Stimulated activated CD4-positive, alpha-beta T cell treated with anti-CD3 and anti-CD28 coated beads, Interleukin-15, amount 100 ng/mL, for 48 hours (primary cell): ENCODE measurements around the gene NR5A1.

Experiments used
- DNase-seq, 2 donors: peaks; one replicate each; pipeline ENCODE4 v3.0.0-alpha.2; 2020; ENCODE audit warnings: low read depth in 2 of 2

The NR5A1 gene

GRCh38 chr9:124514125-124514524, 6.9 kb upstream of the NR5A1 start:
- DNase-seq, result no peak

DNA sequence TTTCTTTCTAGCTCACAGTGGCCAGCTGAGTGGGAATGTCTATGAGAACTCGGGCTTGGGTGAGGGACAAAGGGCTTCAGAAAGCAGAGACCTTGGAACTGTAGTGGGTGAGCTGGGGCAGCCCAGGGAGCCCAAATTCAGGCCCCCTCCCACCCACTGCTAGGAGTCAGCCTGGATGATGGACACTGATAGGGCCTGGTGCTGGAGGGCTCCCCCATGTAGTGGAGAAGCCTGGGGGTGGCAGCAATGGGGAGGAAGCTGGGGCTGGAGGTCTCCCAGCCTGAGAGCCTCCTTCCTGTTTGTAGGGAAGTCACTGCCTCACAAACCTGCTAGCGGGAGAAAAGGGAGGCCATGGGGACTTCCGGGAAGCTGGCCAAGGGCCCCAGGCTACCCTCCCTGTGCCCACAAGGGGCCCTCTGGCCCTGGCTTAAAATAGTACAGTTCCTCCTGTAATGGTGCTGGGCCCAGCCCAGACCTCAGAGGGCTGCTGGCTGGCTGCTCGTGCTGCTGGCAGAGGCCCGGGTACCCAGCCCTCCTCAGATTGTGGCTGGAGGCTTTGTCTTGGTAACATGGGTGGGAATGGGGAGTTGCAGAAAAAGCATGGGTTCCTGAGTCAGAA, 6.3 kb upstream of the NR5A1 start:
- no peak for DNase-seq

GRCh38 chr9:124512806-124513204, 5.6 kb upstream of the NR5A1 start:
- no peak for DNase-seq

DNA sequence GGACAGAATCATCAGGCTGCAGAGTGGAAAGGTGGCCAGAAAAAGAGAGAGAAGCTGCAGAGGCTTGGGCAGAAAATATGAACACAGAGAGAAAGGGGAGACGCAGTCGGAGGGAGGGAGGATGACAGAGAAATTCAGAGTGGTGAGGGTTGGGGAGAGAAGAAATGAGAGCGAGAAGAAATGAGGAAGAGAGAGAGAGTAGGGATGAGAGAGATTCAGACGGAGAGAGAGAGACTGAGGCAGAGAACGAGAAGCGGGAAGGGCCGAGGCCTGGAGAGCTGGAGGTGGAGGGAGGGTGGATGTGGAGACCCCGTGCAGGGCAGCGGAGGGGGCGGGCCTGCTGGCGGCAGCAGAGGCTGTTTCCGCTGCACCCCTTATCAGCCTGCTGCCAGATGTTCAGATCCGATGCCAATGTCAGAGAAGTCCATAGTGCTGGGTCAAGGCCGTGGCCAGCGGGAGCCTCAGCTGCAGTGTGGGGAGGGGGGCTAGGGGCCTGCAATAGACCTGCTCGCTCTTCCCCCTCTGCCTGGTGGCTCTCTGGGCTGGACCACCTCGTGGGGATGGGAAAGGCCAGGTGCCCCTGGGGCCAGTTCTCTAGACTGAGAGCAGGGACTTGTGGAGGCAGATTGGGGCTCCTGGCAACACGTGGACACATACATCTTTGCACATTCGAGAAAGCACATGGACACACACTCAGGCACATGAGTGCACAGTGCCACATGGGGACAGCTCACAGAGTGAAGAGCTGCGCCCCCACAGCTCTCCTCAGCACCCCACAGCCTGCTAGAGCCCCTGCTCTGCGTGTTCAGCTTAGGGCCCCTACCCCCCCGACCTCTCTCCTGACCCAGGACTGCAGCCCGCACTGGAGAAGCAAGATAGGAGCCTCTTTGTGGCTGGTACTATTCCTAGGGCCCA, 4.9 kb upstream of the NR5A1 start:
- DNase-seq, result no peak

DNA sequence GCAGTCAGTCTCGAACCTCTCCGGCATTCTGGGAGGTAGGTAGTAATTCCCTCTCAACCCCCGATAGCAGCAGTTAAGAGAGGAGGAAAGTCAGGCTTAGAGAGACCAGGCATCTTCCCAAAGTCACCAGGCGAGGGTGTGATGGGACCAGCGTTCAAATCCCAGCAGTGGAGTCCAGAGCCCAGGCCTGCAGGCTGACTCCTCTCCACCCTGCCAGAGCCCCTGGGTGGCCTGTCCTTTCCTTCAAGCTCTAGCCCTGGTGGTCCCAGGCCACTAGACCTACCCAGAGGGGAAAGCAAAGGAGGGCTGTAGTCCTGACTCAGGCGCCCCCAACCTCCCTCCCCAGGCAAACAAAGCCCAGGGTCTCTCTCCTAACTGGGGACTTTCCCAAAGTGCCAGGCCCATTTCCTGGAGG, 4.2 kb upstream of the NR5A1 start:
- no peak for DNase-seq

DNA sequence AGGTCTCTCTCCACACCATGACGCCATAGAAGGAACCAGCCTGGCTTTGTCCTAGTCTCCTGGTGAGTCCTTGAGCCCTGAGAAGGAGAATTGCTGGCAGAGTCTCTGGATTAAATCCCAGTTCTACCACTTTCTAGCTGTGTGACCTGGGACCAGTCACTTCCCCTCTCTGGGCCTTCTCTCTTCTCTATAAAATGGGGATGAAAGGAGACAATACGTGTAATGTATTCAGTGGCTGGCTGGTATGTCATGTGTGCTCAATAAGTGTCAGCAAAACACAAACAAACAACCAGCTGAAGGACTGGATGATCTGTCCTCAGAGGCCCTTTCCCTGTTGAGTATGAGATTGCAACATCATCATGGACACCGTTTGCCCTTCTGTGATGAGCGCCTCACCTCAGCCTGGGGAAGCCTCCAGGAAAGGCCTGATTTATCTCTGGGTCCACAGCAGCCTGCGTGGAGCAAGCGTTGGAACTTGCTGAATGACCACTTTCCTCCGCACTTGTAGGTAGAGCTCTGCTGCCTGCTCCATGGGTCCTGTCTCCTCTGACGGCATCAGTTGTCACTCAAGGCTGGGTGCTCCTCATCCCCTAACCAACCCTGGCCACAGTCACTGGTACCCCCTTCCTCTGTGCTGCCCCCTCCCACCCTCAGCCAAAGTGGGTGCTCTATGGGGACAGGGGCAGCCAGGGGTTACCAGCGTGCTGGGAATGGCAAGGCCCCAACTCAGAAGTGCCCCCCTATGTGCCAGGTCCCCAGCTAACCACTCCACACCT, 3.6 kb upstream of the NR5A1 start:
- no peak for DNase-seq

DNA sequence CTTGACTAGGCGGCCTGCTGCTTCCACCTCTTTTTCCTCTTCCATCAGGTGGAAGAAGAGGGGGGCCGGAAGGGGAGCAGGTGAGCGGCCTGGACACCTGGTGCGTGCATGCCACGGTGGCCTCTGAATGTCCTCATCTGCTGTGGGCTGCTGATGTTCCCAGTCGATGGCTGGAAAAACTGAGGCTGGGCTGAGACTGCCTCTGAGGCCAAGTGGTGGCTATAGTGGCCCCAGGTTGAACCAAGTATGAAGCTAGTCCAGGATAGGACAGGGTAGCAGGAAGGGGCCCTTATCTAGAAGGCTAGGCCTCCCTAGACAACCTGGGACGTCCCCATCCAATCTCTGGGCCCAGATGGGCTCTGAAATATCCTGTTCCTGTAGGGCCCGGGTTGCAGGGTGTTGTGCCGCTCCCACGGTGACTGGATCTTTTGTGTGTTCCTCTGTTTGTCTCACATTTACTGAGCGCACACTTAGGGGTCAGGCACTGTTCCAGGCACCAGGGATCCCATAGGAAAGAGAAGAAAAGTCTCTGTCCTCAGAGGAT, 753 bp upstream of the NR5A1 start:
- DNase-seq, result no peak

- no peak for DNase-seq
Observed at GRCh38 chr9:124506433-124506832, 766 bp downstream of the NR5A1 start.

- no peak for DNase-seq
Observed at GRCh38 chr9:124505901-124506346, 1.3 kb downstream of the NR5A1 start.

GRCh38 chr9:124505006-124505900, 1.9 kb downstream of the NR5A1 start:
- no peak for DNase-seq

DNA sequence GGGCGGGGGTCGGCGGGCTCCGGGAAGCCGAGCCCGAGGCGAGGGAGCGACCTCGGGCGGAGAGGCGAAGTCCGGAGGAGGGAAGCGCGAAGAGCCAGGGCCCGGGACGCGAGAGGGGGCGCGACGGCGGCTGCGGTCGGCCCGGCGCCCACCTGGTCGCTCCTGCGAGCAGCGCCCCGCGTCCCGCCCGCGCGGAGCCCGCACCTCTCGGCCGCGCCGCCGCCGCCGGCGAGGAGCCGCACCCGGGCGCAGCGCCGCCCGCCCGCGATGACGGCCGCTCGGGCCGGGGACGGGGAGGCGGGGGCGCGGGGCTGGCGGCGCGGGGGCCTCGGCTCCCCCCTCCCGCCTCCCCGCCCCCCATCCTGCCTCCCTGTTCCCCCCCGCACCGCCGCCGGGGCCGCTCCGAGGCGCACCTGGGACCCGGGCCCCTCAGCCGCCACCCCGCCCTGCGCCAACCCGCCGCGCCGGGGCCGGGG, 2.6 kb downstream of the NR5A1 start:
- DNase-seq, result no peak

DNA sequence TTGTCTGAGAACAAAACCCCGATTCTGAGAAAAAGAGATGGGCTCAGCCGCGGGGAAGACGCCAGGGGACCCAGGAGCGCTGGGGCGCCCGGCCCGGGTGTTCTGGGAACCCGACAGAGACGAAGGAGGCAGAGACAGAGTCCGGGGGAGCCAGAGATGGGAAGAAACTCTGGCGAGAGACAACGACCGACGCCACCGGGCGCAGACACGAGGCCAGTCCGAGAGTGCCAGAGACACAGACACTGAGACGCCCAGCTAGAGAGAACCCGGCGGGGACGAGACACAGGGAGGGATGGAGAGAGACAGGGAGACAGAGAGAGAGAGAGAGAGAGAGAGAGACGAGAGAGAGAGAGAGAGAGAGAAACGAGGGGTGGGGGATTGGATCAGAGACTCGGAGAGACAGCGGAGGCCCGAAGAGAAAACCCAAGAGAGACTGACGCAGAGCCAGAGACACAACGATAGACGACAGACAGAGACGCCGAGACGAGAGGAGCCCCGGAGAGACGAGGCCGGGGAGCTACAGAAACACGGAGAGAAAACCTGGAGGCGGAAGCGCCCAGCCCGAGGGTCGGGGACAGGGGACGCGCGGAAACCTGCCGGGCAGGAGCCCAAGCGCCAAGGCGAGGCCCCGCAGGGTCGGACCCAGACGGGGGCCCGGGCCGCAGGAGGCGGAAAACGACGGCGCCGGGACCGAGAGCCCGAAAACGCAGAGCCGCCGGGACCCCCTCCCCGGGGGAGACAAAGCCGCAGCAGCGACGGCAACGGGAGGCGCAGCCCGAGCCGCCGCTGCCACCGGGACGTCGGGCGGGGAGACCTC, 3.3 kb downstream of the NR5A1 start:
- DNase-seq, result no peak

DNA sequence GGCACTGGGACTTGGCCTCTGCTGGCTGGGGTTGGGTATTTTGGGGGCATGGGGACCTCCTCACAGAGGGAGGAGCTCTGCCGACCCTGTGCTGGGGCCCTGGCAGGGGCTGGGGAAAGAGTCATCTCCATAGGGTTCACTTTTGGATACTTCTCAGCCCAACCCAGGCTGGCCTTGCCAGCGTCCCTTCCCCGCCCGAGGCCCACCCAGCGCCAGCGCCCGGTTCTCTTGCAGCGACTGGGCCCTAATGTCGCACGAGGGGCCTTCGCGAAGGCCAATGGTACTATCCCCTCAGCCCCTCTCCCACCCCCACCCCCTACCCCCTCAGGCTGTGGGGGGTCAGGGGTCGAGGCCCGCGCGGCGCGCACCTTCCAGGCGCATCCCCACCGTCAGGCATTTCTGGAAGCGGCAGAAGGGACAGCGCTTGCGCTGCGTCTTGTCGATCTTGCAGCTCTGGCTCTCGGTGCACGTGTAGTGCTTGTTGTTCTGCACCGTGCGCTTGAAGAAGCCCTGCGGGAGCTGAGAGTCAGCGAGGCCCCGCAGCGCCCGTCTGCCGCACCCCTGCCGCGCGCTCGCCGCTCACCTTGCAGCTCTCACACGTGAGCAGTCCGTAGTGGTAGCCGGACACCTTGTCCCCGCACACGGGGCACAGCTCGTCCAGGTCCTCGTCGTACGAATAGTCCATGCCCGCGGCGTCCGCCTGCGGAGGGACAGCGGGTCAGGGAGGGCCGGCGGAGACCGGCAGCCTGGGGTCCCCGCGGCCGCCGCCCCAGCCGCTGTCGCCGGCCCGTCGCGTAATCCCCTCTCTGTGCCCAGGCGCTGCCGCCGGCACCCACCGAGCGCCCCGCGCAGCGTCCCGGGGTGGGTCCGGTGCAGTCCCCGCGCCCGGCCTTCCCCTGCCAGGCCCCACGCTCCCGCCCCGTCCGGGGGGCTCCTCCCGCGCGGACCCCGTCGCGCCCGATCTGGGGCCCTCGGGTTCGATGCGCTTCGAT, 4.2 kb downstream of the NR5A1 start:
- no peak for DNase-seq

DNA sequence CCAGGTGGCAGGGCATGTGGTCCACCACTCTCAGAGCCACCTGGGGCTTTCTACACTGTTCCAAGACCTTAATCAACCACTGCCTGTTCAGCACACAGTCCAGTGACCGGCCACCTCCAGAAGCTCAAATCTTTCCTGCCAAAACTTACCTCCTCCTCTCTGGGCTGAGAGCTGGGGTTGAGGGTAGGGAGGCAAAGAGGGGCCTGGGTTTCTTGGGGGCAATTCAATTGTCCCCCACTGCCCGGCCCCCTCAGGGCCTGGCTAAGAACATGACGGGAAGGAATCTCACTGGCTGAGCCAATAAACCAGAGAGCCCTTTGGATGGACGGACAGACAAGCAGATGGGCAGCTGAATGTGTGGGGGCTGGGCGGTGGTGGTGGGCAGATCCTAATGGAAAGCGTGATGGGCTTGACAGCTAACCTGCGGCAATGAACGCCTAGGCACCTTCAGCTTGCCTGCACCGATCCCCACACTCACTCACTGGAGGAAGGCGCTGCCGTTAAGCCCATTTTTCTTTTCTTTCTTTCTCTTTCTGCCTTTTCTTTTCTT, 5.4 kb downstream of the NR5A1 start:
- no peak for DNase-seq

- DNase-seq, result no peak
Observed at GRCh38 chr9:124500796-124501611, 6.2 kb downstream of the NR5A1 start.

DNA sequence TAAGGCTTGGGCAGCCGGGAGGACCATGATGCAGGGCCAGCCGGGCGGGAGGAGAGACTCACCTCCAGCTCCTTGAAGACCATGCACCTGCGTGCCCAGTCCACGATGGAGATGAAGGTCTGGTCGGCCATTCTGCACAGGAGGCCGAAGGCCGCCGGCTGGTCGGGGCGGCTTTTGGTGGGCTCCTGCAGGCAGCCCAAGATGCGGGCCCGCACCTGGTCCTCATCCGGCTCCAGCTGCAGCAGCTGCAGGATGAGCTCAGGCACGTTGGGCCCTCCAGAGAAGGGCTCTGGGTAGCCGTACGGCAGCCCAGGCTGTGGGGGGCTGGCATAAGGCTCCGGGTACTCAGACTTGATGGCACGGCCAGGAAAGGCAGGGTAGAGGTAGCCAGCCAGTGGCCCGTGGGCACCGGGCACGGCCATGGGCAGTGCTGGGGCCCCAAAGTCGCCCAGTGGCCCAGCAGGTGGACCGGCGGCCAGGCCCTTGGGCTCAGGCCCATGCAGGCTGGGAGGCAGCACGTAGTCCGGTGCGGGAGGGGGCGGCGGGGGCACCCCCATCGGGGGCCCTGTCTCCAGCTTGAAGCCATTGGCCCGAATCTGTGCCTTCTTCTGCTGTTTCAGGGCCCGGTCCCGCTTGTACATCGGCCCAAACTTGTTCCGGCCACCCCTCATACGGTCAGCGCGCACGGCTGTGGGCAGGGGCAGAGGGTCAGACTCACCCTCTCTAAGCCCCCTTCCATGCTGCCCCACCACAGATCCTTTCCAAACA, 7.0 kb downstream of the NR5A1 start:
- DNase-seq, result no peak

- no peak for DNase-seq
Observed at GRCh38 chr9:124499216-124499615, 8.0 kb downstream of the NR5A1 start.
